Breast epithelium (tissue), 3 donors: ENCODE data around the gene CAPZA1.

Experiments
- CTCF ChIP-seq, 3 donors: fragments of 450-650 bp; IDR thresholded peaks; one replicate each; pipeline ENCODE4 v1.5.1; 2016 to 2017; ENCODE audit warnings: antibody characterized with exemption in 3 of 3, mild to moderate bottlenecking in 3 of 3, moderate library complexity in 3 of 3
- POLR2AphosphoS5 ChIP-seq, 3 donors: sonication (generic); formaldehyde crosslinking; IDR thresholded peaks; one replicate each; pipeline ENCODE4 v1.6.1; 2017; ENCODE audit warnings: antibody characterized with exemption in 3 of 3

GRCh38 chr1:112603012-112603411, 16.6 kb upstream of the CAPZA1 start:
- TF ChIP-seq CTCF (IDR thresholded peaks at IDR 0.05) (no peak), POLR2AphosphoS5 (IDR thresholded peaks at IDR 0.05) (no peak)
